GM10266 (cell line): ENCODE data around the gene SAP25.

Experiments used
- DNase-seq: peaks from one replicate; pipeline ENCODE4 v3.0.0; 2012; ENCODE audit errors: extremely low spot score
- CTCF ChIP-seq: IDR thresholded peaks from 2 replicates; pipeline ENCODE4 v1.5.1; 2012; ENCODE audit warnings: mild to moderate bottlenecking, low read depth; ENCODE audit not compliant: control insufficient read depth, insufficient read depth; ENCODE audit errors: missing control alignments

Gene SAP25

GRCh38 chr7:100578246-100579183 is 4.8 kb upstream of the SAP25 start:
- no peak for DNase-seq
- TF ChIP-seq CTCF = no peak

- DNase-seq = no peak
- TF ChIP-seq CTCF = no peak
Observed at GRCh38 chr7:100577507-100577906, 3.8 kb upstream of the SAP25 start.

- TF ChIP-seq CTCF = no peak
- DNase-seq = no peak
Observed at GRCh38 chr7:100577103-100577502, 3.4 kb upstream of the SAP25 start.

- no peak for DNase-seq
- TF ChIP-seq CTCF = no peak
Observed at GRCh38 chr7:100576384-100576993, 2.8 kb upstream of the SAP25 start.

GRCh38 chr7:100575746-100576383 is 2.2 kb upstream of the SAP25 start:
- TF ChIP-seq CTCF = no peak
- no peak for DNase-seq

- DNase-seq = no peak
- TF ChIP-seq CTCF = no peak
Observed at GRCh38 chr7:100575206-100575631, 1.5 kb upstream of the SAP25 start.
